Measurements from ENCODE around the gene EGFL8. TPM values are rescaled to one million over a fixed set of nuclear protein-coding genes. Genes with fewer than 3 reads are reported as not detected.
A peak's percentile ranks its signal among the peaks of the same experiment; 100 is the strongest.

Gene EGFL8
- total and polyA plus RNA-seq, 9 of the 15 experiments (the other 6 are each of a cell fraction or from before 2014, with no cell fraction given): 2.2 to 47.4 (median 14.2) TPM

DNA sequence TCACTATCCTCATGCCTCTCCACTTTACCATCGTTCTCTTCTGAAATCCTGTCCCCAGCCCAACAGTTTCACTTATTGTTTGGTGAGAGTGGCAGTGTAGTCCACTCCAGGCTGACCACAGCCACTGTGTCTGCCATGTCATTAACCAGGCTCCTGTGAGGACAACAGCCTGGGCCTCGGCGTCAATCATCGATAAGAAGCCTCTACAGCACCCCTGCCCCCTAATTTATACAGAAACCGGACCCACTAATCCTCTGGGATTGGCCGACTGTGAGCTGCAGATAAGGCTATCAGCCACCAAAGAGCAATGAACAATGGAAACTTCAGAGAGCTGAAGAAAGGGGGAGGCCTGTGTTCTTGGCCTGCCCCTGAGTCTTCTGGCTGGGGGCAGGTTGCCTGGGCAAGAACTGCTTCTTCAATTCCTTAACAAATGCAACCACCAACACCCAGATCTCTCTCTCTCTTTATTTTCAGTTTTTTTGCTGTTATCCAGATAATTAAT lies 3.4 kb downstream of the EGFL8 start (continued):
- TF ChIP-seq RAD21 (CRISPR knock-in tag; conservative IDR thresholded peaks at IDR 0.05 in 1 of 2, IDR thresholded peaks at IDR 0.05 in 1 of 2) (peak; percentile 16 to 24; a peak in 2 of 4 replicates), RBFOX2 (IDR thresholded peaks at IDR 0.05; ENCODE audit: low read depth, low read length) (no peak), ATF1 (CRISPR knock-in tag; IDR thresholded peaks at IDR 0.05) (no peak), ATF1 (tag; IDR thresholded peaks at IDR 0.05) (peak; percentile 86), SMARCC2 (IDR thresholded peaks at IDR 0.05; ENCODE audit: low read depth) (peak; percentile 90), KHSRP (IDR thresholded peaks at IDR 0.05) (0 out of 2 replicates have a peak, but pooled peaks have one; percentile 36), ZNF436 (CRISPR knock-in tag; IDR thresholded peaks at IDR 0.05) (no peak), ZZZ3 (IDR thresholded peaks at IDR 0.05) (no peak), ASH1L (IDR thresholded peaks at IDR 0.05; ENCODE audit: borderline replicate concordance, low read depth, partially characterized antibody) (no peak), MIER1 (IDR thresholded peaks at IDR 0.05; ENCODE audit: low read depth) (no peak), KLF1 (tag; IDR thresholded peaks at IDR 0.05) (no peak), L3MBTL2 (IDR thresholded peaks at IDR 0.05) (peak; percentile 75), ZNF644 (tag; IDR thresholded peaks at IDR 0.05; ENCODE audit: low read depth) (peak; percentile 91), RBM14 (IDR thresholded peaks at IDR 0.05; ENCODE audit: borderline replicate concordance, insufficient read depth, low read depth, low read length) (no peak), RFX7 (CRISPR knock-in tag; IDR thresholded peaks at IDR 0.05) (no peak), PML (IDR thresholded peaks at IDR 0.05; ENCODE audit: low read length) (peak; percentile 83), CBX5 (IDR thresholded peaks at IDR 0.05; ENCODE audit: borderline replicate concordance, low read depth) (0 out of 2 replicates have a peak, but pooled peaks have one; percentile 22), HEY1 (CRISPR knock-in tag; IDR thresholded peaks at IDR 0.05; ENCODE audit: borderline replicate concordance) (no peak), CCAR2 (IDR thresholded peaks at IDR 0.05; ENCODE audit: low read depth, low read length) (no peak), BMI1 (IDR thresholded peaks at IDR 0.05; ENCODE audit: low read length) (no peak), SREBF2 (CRISPR knock-in tag; IDR thresholded peaks at IDR 0.05) (no peak), HDAC8 (tag; IDR thresholded peaks at IDR 0.05) (no peak), CHD2 (IDR thresholded peaks at IDR 0.05; ENCODE audit: low read depth, low read length) (no peak), EGR1 (conservative IDR thresholded peaks at IDR 0.05) (no peak), EZH2 (IDR thresholded peaks at IDR 0.05; ENCODE audit: borderline replicate concordance, low read depth, low read length) (no peak)
- TF ChIP-seq, protein P1, sequence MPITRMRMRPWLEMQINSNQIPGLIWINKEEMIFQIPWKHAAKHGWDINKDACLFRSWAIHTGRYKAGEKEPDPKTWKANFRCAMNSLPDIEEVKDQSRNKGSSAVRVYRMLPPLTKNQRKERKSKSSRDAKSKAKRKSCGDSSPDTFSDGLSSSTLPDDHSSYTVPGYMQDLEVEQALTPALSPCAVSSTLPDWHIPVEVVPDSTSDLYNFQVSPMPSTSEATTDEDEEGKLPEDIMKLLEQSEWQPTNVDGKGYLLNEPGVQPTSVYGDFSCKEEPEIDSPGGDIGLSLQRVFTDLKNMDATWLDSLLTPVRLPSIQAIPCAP (CRISPR knock-in tag; IDR thresholded peaks at IDR 0.05; ENCODE audit: borderline replicate concordance): no peak
- TF ChIP-seq, protein P2, sequence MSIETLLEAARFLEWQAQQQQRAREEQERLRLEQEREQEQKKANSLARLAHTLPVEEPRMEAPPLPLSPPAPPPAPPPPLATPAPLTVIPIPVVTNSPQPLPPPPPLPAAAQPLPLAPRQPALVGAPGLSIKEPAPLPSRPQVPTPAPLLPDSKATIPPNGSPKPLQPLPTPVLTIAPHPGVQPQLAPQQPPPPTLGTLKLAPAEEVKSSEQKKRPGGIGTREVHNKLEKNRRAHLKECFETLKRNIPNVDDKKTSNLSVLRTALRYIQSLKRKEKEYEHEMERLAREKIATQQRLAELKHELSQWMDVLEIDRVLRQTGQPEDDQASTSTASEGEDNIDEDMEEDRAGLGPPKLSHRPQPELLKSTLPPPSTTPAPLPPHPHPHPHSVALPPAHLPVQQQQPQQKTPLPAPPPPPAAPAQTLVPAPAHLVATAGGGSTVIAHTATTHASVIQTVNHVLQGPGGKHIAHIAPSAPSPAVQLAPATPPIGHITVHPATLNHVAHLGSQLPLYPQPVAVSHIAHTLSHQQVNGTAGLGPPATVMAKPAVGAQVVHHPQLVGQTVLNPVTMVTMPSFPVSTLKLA (conservative IDR thresholded peaks at IDR 0.05): peak; percentile 40 to 73; a peak in 3 of 4 replicates
- TF ChIP-seq, protein P3, sequence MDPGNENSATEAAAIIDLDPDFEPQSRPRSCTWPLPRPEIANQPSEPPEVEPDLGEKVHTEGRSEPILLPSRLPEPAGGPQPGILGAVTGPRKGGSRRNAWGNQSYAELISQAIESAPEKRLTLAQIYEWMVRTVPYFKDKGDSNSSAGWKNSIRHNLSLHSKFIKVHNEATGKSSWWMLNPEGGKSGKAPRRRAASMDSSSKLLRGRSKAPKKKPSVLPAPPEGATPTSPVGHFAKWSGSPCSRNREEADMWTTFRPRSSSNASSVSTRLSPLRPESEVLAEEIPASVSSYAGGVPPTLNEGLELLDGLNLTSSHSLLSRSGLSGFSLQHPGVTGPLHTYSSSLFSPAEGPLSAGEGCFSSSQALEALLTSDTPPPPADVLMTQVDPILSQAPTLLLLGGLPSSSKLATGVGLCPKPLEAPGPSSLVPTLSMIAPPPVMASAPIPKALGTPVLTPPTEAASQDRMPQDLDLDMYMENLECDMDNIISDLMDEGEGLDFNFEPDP (CRISPR knock-in tag; IDR thresholded peaks at IDR 0.05): no peak

Measured in K562 (cell line).